WERI-Rb-1 (cell line): Measurements from ENCODE around the gene ATP2A1.

Source experiments
- DNase-seq: peaks from one replicate; pipeline ENCODE4 v3.0.0-alpha.2; 2020
- H3K27ac ChIP-seq: fragments of 250-450 bp; sonication (Bioruptor Pico); 2 replicates; pipeline ENCODE4 v1.5.1; 2020; ENCODE audit warnings: mild to moderate bottlenecking, moderate library complexity
- H3K27me3 ChIP-seq: fragments of 250-450 bp; sonication (Bioruptor Pico); 2 replicates; pipeline ENCODE4 v1.5.1; 2021; ENCODE audit warnings: mild to moderate bottlenecking, low read depth, moderate library complexity; ENCODE audit not compliant: insufficient read depth, severe bottlenecking
- H3K36me3 ChIP-seq: fragments of 250-450 bp; sonication (Bioruptor Pico); 2 replicates; pipeline ENCODE4 v1.5.1; 2020; ENCODE audit warnings: mild to moderate bottlenecking, moderate library complexity
- H3K4me3 ChIP-seq: 2 replicates; pipeline ENCODE4 v1.5.1; 2011; ENCODE audit warnings: low read depth, mild to moderate bottlenecking, control low read depth, low read length
- H3K9me3 ChIP-seq: fragments of 250-450 bp; sonication (Bioruptor Pico); 2 replicates; pipeline ENCODE4 v1.5.1; 2021; ENCODE audit warnings: mild to moderate bottlenecking, moderate library complexity; ENCODE audit not compliant: severe bottlenecking
- CTCF ChIP-seq: IDR thresholded peaks from 2 replicates; pipeline ENCODE4 v1.5.1; 2011; ENCODE audit warnings: low read depth, mild to moderate bottlenecking, control low read depth, inconsistent platforms, low read length

The ATP2A1 gene

GRCh38 chr16:28876973-28877654 is 1.2 kb upstream of the ATP2A1 start:
- TF ChIP-seq CTCF = peak; percentile 30
- Histone ChIP-seq H3K27me3 (no peaks in the 10 kb centered on the region), H3K4me3 (no peak overlapping the region), H3K9me3 (no peaks in the 10 kb centered on the region), H3K36me3 (peaks cover 18% of the 10 kb centered on the region), H3K27ac (peak overlapping the region; percentile 95)
- peak; percentile 63 for DNase-seq

- no peaks in the 10 kb centered on the region for H3K9me3 ChIP-seq
- TF ChIP-seq CTCF = no peak
- no peak overlapping the region for H3K4me3 ChIP-seq
- no peak for DNase-seq
- H3K27me3 ChIP-seq = no peaks in the 10 kb centered on the region
- peaks cover 16% of the 10 kb centered on the region for H3K36me3 ChIP-seq
- H3K27ac ChIP-seq = peak overlapping the region; percentile 95
Measured at GRCh38 chr16:28877655-28878000, 660 bp upstream of the ATP2A1 start.

GRCh38 chr16:28879261-28879840 is 1.1 kb downstream of the ATP2A1 start:
- H3K27me3 ChIP-seq = no peaks in the 10 kb centered on the region
- peaks cover 13% of the 10 kb centered on the region for H3K36me3 ChIP-seq
- no peak for DNase-seq
- TF ChIP-seq CTCF = no peak
- peak overlapping the region; percentile 95 for H3K27ac ChIP-seq
- H3K9me3 ChIP-seq = no peaks in the 10 kb centered on the region
- peak overlapping the region; percentile 66 for H3K4me3 ChIP-seq

- peaks cover 8% of the 10 kb centered on the region for H3K36me3 ChIP-seq
- TF ChIP-seq CTCF = no peak
- H3K27me3 ChIP-seq = no peaks in the 10 kb centered on the region
- H3K27ac ChIP-seq = peak overlapping the region; percentile 95
- peak overlapping the region; percentile 66 for H3K4me3 ChIP-seq
- DNase-seq = peak; percentile 90
- H3K9me3 ChIP-seq = no peaks in the 10 kb centered on the region
Measured at GRCh38 chr16:28879841-28880588, 1.7 kb downstream of the ATP2A1 start.

GRCh38 chr16:28880589-28880915 is 2.3 kb downstream of the ATP2A1 start:
- Histone ChIP-seq H3K36me3 (peaks cover 13% of the 10 kb centered on the region), H3K4me3 (peak overlapping the region; percentile 28), H3K27me3 (no peaks in the 10 kb centered on the region), H3K27ac (peak overlapping the region; percentile 95), H3K9me3 (no peaks in the 10 kb centered on the region)
- peak; percentile 10; the same call in 1 of the 2 replicates for TF ChIP-seq CTCF
- DNase-seq = no peak
